GM18499 (cell line): ENCODE data around the gene C5orf15.
A peak's percentile ranks its signal among the peaks of the same experiment; 100 is the strongest.

ENCODE experiments used
- ATAC-seq: cut with Tn5 transposase; IDR thresholded peaks from one replicate; pipeline ENCODE4 v1.9.1; 2021; ENCODE audit warnings: moderate number of reproducible peaks; ENCODE audit not compliant: insufficient read depth, unreplicated experiment

Gene C5orf15

GRCh38 chr5:133968204-133968980 lies at the start of gene C5orf15:
TSS of gene C5orf15 (minus strand) at chr5:133968625. CDS start at chr5:133968584, 41 bp downstream.
- ATAC-seq: peak; percentile 91

GRCh38 chr5:134008266-134008749 lies 39.9 kb upstream of the C5orf15 start:
- ATAC-seq: no peak

GRCh38 chr5:134007581-134008265 lies 39.3 kb upstream of the C5orf15 start:
- no peak for ATAC-seq

- ATAC-seq: no peak
Observed at GRCh38 chr5:134006115-134006514, 37.7 kb upstream of the C5orf15 start.

- ATAC-seq: no peak
Observed at GRCh38 chr5:134005417-134006061, 37.1 kb upstream of the C5orf15 start.

- ATAC-seq: peak; percentile 35
Observed at GRCh38 chr5:134004626-134005416, 36.4 kb upstream of the C5orf15 start, which contains the start of gene VDAC1. TSS of gene VDAC1 (minus strand) at chr5:134004975. CDS start at chr5:133993012, 11,963 bp downstream.

- ATAC-seq: peak; percentile 12
Observed at GRCh38 chr5:134003817-134004625, 35.6 kb upstream of the C5orf15 start.

GRCh38 chr5:134003064-134003816 lies 34.8 kb upstream of the C5orf15 start:
- no peak for ATAC-seq

GRCh38 chr5:134001938-134002731 lies 33.7 kb upstream of the C5orf15 start:
- ATAC-seq: no peak

- ATAC-seq: no peak
Observed at GRCh38 chr5:134000696-134001453, 32.5 kb upstream of the C5orf15 start.

- no peak for ATAC-seq
Observed at GRCh38 chr5:134000091-134000511, 31.7 kb upstream of the C5orf15 start.

- ATAC-seq: no peak
Observed at GRCh38 chr5:133998807-133999206, 30.4 kb upstream of the C5orf15 start.

- ATAC-seq: no peak
Observed at GRCh38 chr5:133998042-133998441, 29.6 kb upstream of the C5orf15 start.

- ATAC-seq: no peak
Observed at GRCh38 chr5:133996683-133997252, 28.3 kb upstream of the C5orf15 start.

- no peak for ATAC-seq
Observed at GRCh38 chr5:133995883-133996563, 27.6 kb upstream of the C5orf15 start.

- no peak for ATAC-seq
Observed at GRCh38 chr5:133995341-133995740, 26.9 kb upstream of the C5orf15 start.
